SIG-M5 treated with dmso at 0.1 percent for 504 hours (cell line): ENCODE measurements around the gene TSC22D2.

Source experiments
- DNase-seq: peaks from one replicate; lab custom pipeline; 2025; ENCODE audit not compliant: unreplicated experiment; lab: John Stamatoyannopoulos, UW

The TSC22D2 gene

GRCh38 chr3:150411106-150411460 is 3.0 kb downstream of the TSC22D2 start:
- DNase-seq, result no peak

DNA sequence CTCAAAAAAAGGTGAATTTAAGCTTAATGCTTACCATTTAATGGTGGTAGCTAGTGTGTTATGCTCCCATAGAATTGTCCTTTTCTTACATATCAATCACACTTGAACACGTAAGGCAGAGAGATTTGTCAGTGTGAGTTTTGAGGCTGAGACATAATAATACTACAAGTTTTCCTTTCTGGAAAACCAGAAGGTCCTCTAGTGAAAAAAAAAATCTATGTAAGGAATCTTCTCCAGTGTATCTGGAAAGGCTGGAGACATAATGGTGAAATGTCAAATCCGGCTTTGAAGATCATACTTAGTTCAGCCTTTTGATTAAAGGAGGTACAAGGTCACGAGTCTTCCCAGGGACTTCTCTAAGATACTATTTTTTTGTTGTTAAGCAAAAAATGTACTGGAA is 3.4 kb downstream of the TSC22D2 start:
- DNase-seq, result no peak

DNA sequence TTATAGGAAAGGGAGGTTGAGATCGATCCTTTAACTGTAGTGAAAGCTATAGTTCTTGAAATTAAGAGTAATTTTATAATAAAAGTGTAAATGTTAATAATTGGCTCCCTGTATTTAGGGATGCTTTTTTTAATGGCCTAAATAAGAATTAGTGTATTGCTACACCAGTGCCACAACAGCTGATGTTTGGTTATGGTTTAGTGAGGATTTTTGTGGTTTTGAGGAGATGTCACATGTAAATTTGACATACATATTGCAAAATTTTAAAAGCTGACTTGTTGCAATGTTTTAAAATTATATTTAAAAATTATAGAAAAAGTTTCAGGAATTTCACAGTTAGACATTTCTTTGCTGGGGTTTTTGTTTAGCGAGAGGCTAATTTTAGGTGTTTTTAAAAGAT is 3.9 kb downstream of the TSC22D2 start:
- DNase-seq, result peak; percentile 78

GRCh38 chr3:150412561-150413231 is 4.6 kb downstream of the TSC22D2 start:
- peak; percentile 87 for DNase-seq

- no peak for DNase-seq
These were observed 6.2 kb downstream of the TSC22D2 start for GRCh38 chr3:150414258-150414657.

DNA sequence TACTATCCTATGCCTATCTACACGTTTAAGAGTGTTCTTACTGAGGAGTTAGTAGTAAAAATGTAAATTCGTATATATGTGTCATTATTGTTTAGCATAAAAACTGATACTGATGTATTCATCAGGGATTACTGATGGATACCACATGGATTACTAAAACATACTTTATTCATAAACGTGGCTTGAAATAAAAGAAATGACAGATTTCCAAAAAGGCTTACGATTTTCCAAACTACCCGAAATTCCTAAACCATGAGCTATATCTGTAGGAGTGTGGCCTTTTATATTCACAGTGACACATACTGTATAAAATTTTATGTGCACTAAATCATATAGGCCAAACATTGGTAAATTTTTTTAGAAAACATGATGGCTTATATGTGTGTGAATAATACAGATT is 6.9 kb downstream of the TSC22D2 start:
- no peak for DNase-seq

DNA sequence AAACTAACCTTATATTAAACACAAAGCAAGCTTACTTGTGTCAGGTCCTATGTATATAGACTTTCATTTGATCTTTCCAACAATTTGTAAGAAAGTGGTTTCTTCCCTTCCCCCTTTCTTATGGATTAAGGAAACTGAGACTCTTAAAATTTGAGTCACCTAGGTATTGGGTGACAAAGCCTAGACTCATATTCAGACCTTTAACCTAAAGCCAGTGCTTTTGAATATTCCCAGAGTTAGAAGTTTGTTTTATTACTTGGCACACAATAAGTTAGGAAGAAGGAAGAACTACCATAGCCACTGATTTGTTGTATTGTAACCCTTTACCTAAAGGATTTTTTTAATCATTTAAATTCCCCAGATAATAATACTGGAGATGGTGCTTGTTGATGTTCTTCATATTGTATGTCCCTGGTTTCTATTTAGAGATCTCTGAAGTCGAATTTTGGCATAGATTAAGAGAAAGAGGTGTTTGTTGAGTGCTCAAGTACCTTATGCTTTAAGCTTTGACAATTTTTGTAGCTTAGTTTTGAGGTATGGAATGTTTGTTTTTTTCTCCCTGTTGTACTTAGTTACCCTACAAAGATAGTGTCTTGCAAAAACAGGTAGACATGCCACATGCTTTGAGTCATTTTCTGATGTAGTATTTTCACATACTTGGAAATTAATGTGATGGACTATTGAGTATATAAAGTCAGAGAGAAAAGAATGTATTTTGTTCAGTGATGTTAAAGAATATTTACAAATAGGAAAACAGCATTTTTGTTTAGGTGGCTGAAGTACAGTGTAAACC is 11.2 kb downstream of the TSC22D2 start:
- DNase-seq, result no peak

- DNase-seq, result no peak
These were observed 11.9 kb downstream of the TSC22D2 start for GRCh38 chr3:150419959-150420358.

DNA sequence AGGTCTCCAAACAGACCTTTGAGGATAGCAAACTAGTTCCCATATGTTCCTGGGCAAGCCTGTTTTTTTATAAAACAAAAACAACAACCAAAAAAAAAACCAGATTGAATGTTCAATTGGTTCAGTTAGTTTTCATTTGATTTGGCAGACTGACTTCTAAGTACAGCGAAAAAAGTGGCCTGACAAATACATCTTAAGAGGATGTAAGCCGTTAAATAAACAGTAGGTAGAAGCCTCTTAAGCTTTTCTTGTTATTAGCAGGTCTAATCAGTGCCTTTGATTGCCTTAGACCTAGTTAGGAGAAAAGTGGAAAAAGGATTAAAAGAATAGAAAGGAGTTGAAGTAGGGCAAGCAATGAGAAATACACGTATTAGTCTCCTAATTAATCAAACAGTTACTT is 13.2 kb downstream of the TSC22D2 start:
- no peak for DNase-seq

GRCh38 chr3:150421799-150422548 is 13.9 kb downstream of the TSC22D2 start:
- DNase-seq, result no peak

- no peak for DNase-seq
These were observed 14.8 kb downstream of the TSC22D2 start for GRCh38 chr3:150422907-150423306.

DNA sequence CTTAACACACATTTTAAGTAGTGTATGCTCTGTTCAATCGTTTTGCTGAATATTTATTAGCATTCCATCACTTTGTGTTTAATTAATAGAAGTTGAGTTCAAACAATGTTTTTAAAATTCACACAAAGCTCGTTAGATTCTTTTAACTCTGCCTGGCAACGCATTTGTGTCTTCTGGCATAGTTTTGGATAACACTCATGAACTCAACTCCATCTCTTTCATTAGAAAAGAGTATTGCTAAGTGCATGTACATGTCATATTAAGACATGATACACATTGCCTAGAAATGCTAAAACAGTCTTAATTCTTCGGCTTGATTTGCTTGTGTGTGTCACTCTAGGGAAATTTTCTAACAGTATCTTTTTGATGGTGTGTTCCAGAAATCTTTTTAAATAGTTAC is 15.7 kb downstream of the TSC22D2 start:
- DNase-seq, result no peak

GRCh38 chr3:150426292-150426691 is 18.2 kb downstream of the TSC22D2 start:
- no peak for DNase-seq

- no peak for DNase-seq
These were observed 20.5 kb downstream of the TSC22D2 start for GRCh38 chr3:150428562-150428961.

- no peak for DNase-seq
These were observed 21.9 kb downstream of the TSC22D2 start for GRCh38 chr3:150429767-150430671.

DNA sequence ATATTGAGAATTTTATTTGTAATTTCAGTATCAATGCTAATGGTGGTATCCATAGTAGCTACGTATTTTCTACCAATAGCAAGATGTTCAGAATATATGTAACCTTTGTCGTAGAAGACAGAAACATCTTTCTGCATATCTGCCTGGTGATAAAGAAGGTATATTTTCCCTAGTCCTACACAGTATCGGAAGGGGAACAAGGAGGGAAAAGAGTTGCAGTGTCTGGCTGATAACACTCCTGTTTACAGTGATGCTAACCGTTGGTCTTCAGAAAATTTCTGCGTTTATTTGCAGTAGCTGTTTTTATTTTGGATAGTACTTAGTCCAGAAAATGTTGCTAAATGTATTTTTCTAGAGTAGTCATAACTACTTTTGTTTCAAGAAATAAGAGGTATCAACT is 25.2 kb downstream of the TSC22D2 start:
- no peak for DNase-seq

DNA sequence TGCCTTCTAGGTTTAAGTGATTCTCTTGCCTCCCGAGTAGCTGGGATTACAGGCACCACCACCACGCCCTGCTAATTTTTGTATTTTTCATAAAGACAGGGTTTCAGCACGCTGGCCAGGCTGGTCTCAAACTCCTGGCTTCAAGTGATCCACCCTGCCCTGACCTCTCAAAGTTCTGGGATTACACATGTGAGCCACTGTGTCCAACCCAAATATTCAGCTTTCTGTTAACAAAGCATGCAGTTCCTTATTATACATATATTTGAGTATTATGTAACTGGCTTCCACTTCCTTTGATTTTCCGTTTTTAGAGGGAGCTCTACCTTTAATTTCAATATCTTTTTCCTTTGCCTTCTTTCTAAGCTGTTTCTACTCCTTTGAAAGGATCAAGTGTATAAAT is 26.1 kb downstream of the TSC22D2 start:
- DNase-seq, result no peak

- DNase-seq, result no peak
These were observed 28.1 kb downstream of the TSC22D2 start for GRCh38 chr3:150436161-150436560.

DNA sequence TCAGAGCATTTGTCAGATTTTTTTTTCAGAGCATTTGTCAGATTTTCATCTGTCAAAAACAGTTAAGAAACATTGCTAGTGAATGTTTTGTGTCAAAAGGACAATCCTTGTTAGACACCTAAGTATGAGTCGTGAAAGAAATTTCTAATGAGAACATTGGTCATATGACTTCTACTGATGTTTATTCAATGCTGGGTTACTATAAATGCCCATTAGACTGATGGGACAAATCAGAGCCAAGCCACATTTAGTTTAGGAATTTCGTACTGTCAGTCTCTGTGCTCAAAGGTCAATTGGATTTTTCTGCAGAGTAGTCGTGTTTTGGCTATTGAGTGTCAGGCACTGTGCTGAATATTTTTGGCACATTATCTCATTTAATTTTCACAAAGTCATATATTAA is 31.6 kb downstream of the TSC22D2 start:
- DNase-seq, result no peak

- no peak for DNase-seq
These were observed 35.2 kb downstream of the TSC22D2 start for GRCh38 chr3:150443331-150443741.

GRCh38 chr3:150444371-150444770 is 36.3 kb downstream of the TSC22D2 start:
- no peak for DNase-seq
